DOHH2 (cell line): Measurements from ENCODE around the gene ECHDC1.
A peak's percentile ranks its signal among the peaks of the same experiment; 100 is the strongest.

Source experiments
- H3F3A ChIP-seq: fragments of 200-600 bp; sonication (generic), shearing (Covaris generic); 2 replicates; pipeline ENCODE4 v1.6.0; 2016; ENCODE audit warnings: antibody characterized with exemption, mild to moderate bottlenecking; ENCODE audit not compliant: control insufficient read depth, insufficient read depth
- H3K27ac ChIP-seq: fragments of 200-600 bp; sonication (generic); 2 replicates; pipeline ENCODE4 v1.5.1; 2014; ENCODE audit warnings: low read depth, mild to moderate bottlenecking, low read length, moderate library complexity
- H3K27me3 ChIP-seq: fragments of 200-600 bp; sonication (generic); 2 replicates; pipeline ENCODE4 v1.6.1; 2014; ENCODE audit warnings: mild to moderate bottlenecking, low read length, mixed read lengths; ENCODE audit not compliant: control insufficient read depth
- H3K36me3 ChIP-seq: fragments of 200-600 bp; sonication (generic); 2 replicates; pipeline ENCODE4 v1.6.1; 2014; ENCODE audit warnings: mild to moderate bottlenecking, low read length, moderate library complexity, mixed read lengths; ENCODE audit not compliant: control insufficient read depth
- H3K4me1 ChIP-seq: fragments of 200-600 bp; sonication (generic); 2 replicates; pipeline ENCODE4 v1.6.1; 2014; ENCODE audit warnings: mild to moderate bottlenecking, low read length, mixed read lengths; ENCODE audit not compliant: control insufficient read depth
- H3K4me2 ChIP-seq: fragments of 200-600 bp; sonication (generic); 2 replicates; pipeline ENCODE4 v1.6.0; 2014; ENCODE audit warnings: mild to moderate bottlenecking, low read length, moderate library complexity
- H3K4me3 ChIP-seq: fragments of 200-600 bp; sonication (generic); 2 replicates; pipeline ENCODE4 v1.5.1; 2014; ENCODE audit warnings: mild to moderate bottlenecking, low read length, mixed read lengths
- H3K79me2 ChIP-seq: fragments of 200-600 bp; sonication (generic); 2 replicates; pipeline ENCODE4 v1.6.1; 2014; ENCODE audit warnings: mild to moderate bottlenecking, low read length, mixed read lengths; ENCODE audit not compliant: control insufficient read depth
- H3K9me2 ChIP-seq: fragments of 200-600 bp; sonication (generic); replicated peaks from 2 replicates; pipeline ENCODE4 v1.6.1; 2014; ENCODE audit warnings: mild to moderate bottlenecking, low read length, mixed read lengths; ENCODE audit not compliant: control insufficient read depth
- H3K9me3 ChIP-seq: fragments of 200-600 bp; sonication (generic); 2 replicates; pipeline ENCODE4 v1.6.1; 2014; ENCODE audit warnings: antibody characterized with exemption, low read length, mixed read lengths; ENCODE audit not compliant: control insufficient read depth, insufficient read depth
- H4K20me1 ChIP-seq: fragments of 200-600 bp; sonication (generic); 2 replicates; pipeline ENCODE4 v1.6.0; 2014; ENCODE audit warnings: low read depth, mild to moderate bottlenecking, antibody characterized with exemption, low read length, moderate library complexity; ENCODE audit not compliant: control insufficient read depth, insufficient read depth
- CTCF ChIP-seq: fragments of 200-600 bp; sonication (generic); IDR thresholded peaks from one replicate; pipeline ENCODE4 v1.5.1; 2014; ENCODE audit warnings: antibody characterized with exemption, mild to moderate bottlenecking, low read depth, low read length; ENCODE audit not compliant: poor library complexity, severe bottlenecking
- EZH2phosphoT487 ChIP-seq: fragments of 200-600 bp; sonication (generic); IDR thresholded peaks from 2 replicates; pipeline ENCODE4 v1.6.1; 2017; ENCODE audit warnings: borderline replicate concordance, mild to moderate bottlenecking, antibody characterized with exemption, low read length, moderate library complexity, mixed read lengths

Gene ECHDC1

GRCh38 chr6:127266178-127266891, 77.1 kb downstream of the ECHDC1 start, which contains the start of gene RNF146:
TSS of gene RNF146 (plus strand) at chr6:127266864. CDS start at chr6:127280339, 13,475 bp downstream.
- Histone ChIP-seq H3K4me2 (peak within 1 kb of the TSS; percentile 70), H3K27ac (peak within 1 kb of the TSS; percentile 84), H3K36me3 (no peaks in the 10 kb centered on the region; the same call in 1 of the 2 replicates), H4K20me1 (peaks cover 11% of the 10 kb centered on the region; the same call in 1 of the 2 replicates), H3K4me3 (peak within 1 kb of the TSS; percentile 86), H3K9me3 (no peaks in the 10 kb centered on the region), H3K79me2 (peaks cover 43% of the 10 kb centered on the region), H3K27me3 (peaks cover 2% of the 10 kb centered on the region; the same call in 1 of the 2 replicates), H3K4me1 (peaks cover 24% of the 10 kb centered on the region), H3F3A (peaks cover 8% of the 10 kb centered on the region), H3K9me2 (no peaks in the 10 kb centered on the region)
- TF ChIP-seq CTCF (peak; percentile 85), EZH2phosphoT487 (no peak)

- Histone ChIP-seq H3K9me2 (no peaks in the 10 kb centered on the region), H3K4me3 (no peak overlapping the region), H3K27me3 (peaks cover 3% of the 10 kb centered on the region; the same call in 1 of the 2 replicates), H3K4me2 (no peak overlapping the region), H3K36me3 (no peaks in the 10 kb centered on the region; the same call in 1 of the 2 replicates), H3K27ac (no peak overlapping the region), H3K9me3 (no peaks in the 10 kb centered on the region), H3K79me2 (peaks cover 15% of the 10 kb centered on the region), H4K20me1 (peaks cover 4% of the 10 kb centered on the region; the same call in 1 of the 2 replicates), H3K4me1 (peaks cover 13% of the 10 kb centered on the region), H3F3A (peaks cover 8% of the 10 kb centered on the region)
- TF ChIP-seq EZH2phosphoT487 (no peak), CTCF (no peak)
Measured at GRCh38 chr6:127263481-127263880, 79.9 kb downstream of the ECHDC1 start.

- no peak for TF ChIP-seq CTCF
- no peak for TF ChIP-seq EZH2phosphoT487
- peaks cover 3% of the 10 kb centered on the region; the same call in 1 of the 2 replicates for H3K27me3 ChIP-seq
- no peak overlapping the region for H3K4me2 ChIP-seq
- peaks cover 8% of the 10 kb centered on the region for H3K4me1 ChIP-seq
- H3F3A ChIP-seq: peaks cover 8% of the 10 kb centered on the region
- no peak overlapping the region for H3K4me3 ChIP-seq
- H4K20me1 ChIP-seq: no peaks in the 10 kb centered on the region
- H3K9me2 ChIP-seq: no peaks in the 10 kb centered on the region
- no peaks in the 10 kb centered on the region for H3K9me3 ChIP-seq
- H3K79me2 ChIP-seq: peaks cover 9% of the 10 kb centered on the region
- H3K36me3 ChIP-seq: no peaks in the 10 kb centered on the region; the same call in 1 of the 2 replicates
- H3K27ac ChIP-seq: no peak overlapping the region
Measured at GRCh38 chr6:127262896-127263295, 80.5 kb downstream of the ECHDC1 start.
